NCI-H526 treated with DMSO at 0.1 percent for 48 hours (cell line): ENCODE data around the gene PIK3C2A.
"Not testable (repeated sequence)": the region's sequence is repeated elsewhere in the genome, so short reads cannot be mapped to it uniquely, and the experiment has no call there.

Experiments
- DNase-seq: peaks from one replicate; lab custom pipeline; 2025; lab: John Stamatoyannopoulos, UW

PIK3C2A gene

GRCh38 chr11:17207317-17208256, at the start of gene PIK3C2A:
TSS of gene PIK3C2A (minus strand) at chr11:17207986. CDS start at chr11:17169741, 38,245 bp downstream.
- DNase-seq, result peak; percentile 91

GRCh38 chr11:17257196-17257595, 49.4 kb upstream of the PIK3C2A start:
- DNase-seq, result no peak

- DNase-seq, result no peak
These were observed 48.7 kb upstream of the PIK3C2A start for GRCh38 chr11:17256512-17256911.

- DNase-seq, result no peak
These were observed 44.9 kb upstream of the PIK3C2A start for GRCh38 chr11:17252704-17253103.

GRCh38 chr11:17250561-17251350, 43.0 kb upstream of the PIK3C2A start:
- DNase-seq, result no peak

GRCh38 chr11:17244046-17244445, 36.3 kb upstream of the PIK3C2A start:
- DNase-seq, result no peak

GRCh38 chr11:17242954-17243353, 35.2 kb upstream of the PIK3C2A start:
- DNase-seq, result not testable (repeated sequence)

- DNase-seq, result no peak
These were observed 33.0 kb upstream of the PIK3C2A start for GRCh38 chr11:17240780-17241179.

GRCh38 chr11:17239927-17240326, 32.1 kb upstream of the PIK3C2A start:
- DNase-seq, result not testable (repeated sequence)

GRCh38 chr11:17238377-17238776, 30.6 kb upstream of the PIK3C2A start:
- no peak for DNase-seq

- DNase-seq, result no peak
These were observed 25.3 kb upstream of the PIK3C2A start for GRCh38 chr11:17233101-17233500.

- no peak for DNase-seq
These were observed 23.4 kb upstream of the PIK3C2A start for GRCh38 chr11:17230867-17231851.

- DNase-seq, result no peak
These were observed 21.8 kb upstream of the PIK3C2A start for GRCh38 chr11:17229481-17230152.

- not testable (repeated sequence) for DNase-seq
These were observed 20.6 kb upstream of the PIK3C2A start for GRCh38 chr11:17228186-17228925.

GRCh38 chr11:17224727-17225126, 16.9 kb upstream of the PIK3C2A start:
- DNase-seq, result no peak

GRCh38 chr11:17221968-17222367, 14.2 kb upstream of the PIK3C2A start:
- no peak for DNase-seq

- DNase-seq, result no peak
These were observed 11.2 kb upstream of the PIK3C2A start for GRCh38 chr11:17219016-17219415.

GRCh38 chr11:17218403-17218802, 10.6 kb upstream of the PIK3C2A start:
- no peak for DNase-seq

- DNase-seq, result no peak
These were observed 9.6 kb upstream of the PIK3C2A start for GRCh38 chr11:17217401-17217800.

GRCh38 chr11:17214338-17214737, 6.6 kb upstream of the PIK3C2A start:
- DNase-seq, result no peak
